HepG2 (cell line): ENCODE results near the gene MPC1. TPM values are rescaled to one million over a fixed set of nuclear protein-coding genes. Genes with fewer than 3 reads are reported as not detected.
A peak's percentile ranks its signal among the peaks of the same experiment; 100 is the strongest.

Experiments
- ADNP ChIP-seq: sonication (generic); formaldehyde crosslinking; IDR thresholded peaks from 2 replicates; pipeline ENCODE4 v1.4.0; 2020; ENCODE audit warnings: missing genetic modification reagents
- BORCS8-MEF2B ChIP-seq: sonication (generic); formaldehyde crosslinking; IDR thresholded peaks from 2 replicates; pipeline ENCODE4 v1.8.0; 2022; ENCODE audit warnings: mild to moderate bottlenecking, missing genetic modification reagents
- BRCA1 ChIP-seq: sonication (generic); formaldehyde crosslinking; IDR thresholded peaks from 2 replicates; pipeline ENCODE4 v1.4.0; 2020; ENCODE audit warnings: missing genetic modification reagents
- CCDC6 ChIP-seq: sonication (generic); formaldehyde crosslinking; IDR thresholded peaks from 2 replicates; pipeline ENCODE4 v1.8.1; 2022; ENCODE audit warnings: mild to moderate bottlenecking, missing genetic modification reagents, moderate library complexity
- CHD2 ChIP-seq: IDR thresholded peaks from 2 replicates; pipeline ENCODE4 v1.6.1; 2011; ENCODE audit warnings: low read depth, low read length, improper control_type of control experiment
- FOXK2 ChIP-seq: fragments of 450-650 bp; IDR thresholded peaks from 2 replicates; pipeline ENCODE4 v1.6.1; 2016
- KAT7 ChIP-seq: IDR thresholded peaks from 2 replicates; pipeline ENCODE4 v1.6.1; 2018; ENCODE audit warnings: borderline replicate concordance, missing compliant biosample characterization
- KLF15 ChIP-seq: sonication (generic); formaldehyde crosslinking; IDR thresholded peaks from 2 replicates; pipeline ENCODE4 v1.8.1; 2023; ENCODE audit warnings: borderline replicate concordance, mild to moderate bottlenecking, inconsistent platforms, missing genetic modification reagents, mixed read lengths
- MBNL3 ChIP-seq: fragments of 250-450 bp; sonication (Bioruptor Pico); conservative IDR thresholded peaks from 2 replicates; pipeline ENCODE4 v1.8.0; 2022; ENCODE audit warnings: mild to moderate bottlenecking, inconsistent platforms
- PITX1 ChIP-seq: sonication (generic); formaldehyde crosslinking; IDR thresholded peaks from 2 replicates; pipeline ENCODE4 v1.5.1; 2020; ENCODE audit warnings: mild to moderate bottlenecking, missing genetic modification reagents
- SALL2 ChIP-seq: sonication (generic); formaldehyde crosslinking; IDR thresholded peaks from 2 replicates; pipeline ENCODE4 v1.8.1; 2023; ENCODE audit warnings: mild to moderate bottlenecking, missing genetic modification reagents, inconsistent platforms
- STAG1 ChIP-seq: sonication (generic); formaldehyde crosslinking; IDR thresholded peaks from 2 replicates; pipeline ENCODE4 v1.4.0; 2020; ENCODE audit warnings: missing genetic modification reagents
- YEATS4 ChIP-seq: sonication (generic); formaldehyde crosslinking; IDR thresholded peaks from 2 replicates; pipeline ENCODE4 v1.4.0; 2020; ENCODE audit warnings: missing genetic modification reagents, borderline replicate concordance
- ZNF333 ChIP-seq: sonication (generic); formaldehyde crosslinking; IDR thresholded peaks from 2 replicates; pipeline ENCODE4 v1.4.0; 2020; ENCODE audit warnings: mild to moderate bottlenecking, missing genetic modification reagents, borderline replicate concordance
- ZNF414 ChIP-seq: sonication (generic); formaldehyde crosslinking; IDR thresholded peaks from 2 replicates; pipeline ENCODE4 v1.5.0; 2020; ENCODE audit warnings: missing genetic modification reagents
- ZNF430 ChIP-seq: sonication (generic); formaldehyde crosslinking; IDR thresholded peaks from 2 replicates; pipeline ENCODE4 v1.9.0; 2021; ENCODE audit warnings: mild to moderate bottlenecking, missing genetic modification reagents
- ZNF574 ChIP-seq: sonication (generic); formaldehyde crosslinking; IDR thresholded peaks from 2 replicates; pipeline ENCODE4 v1.4.0; 2020; ENCODE audit warnings: missing genetic modification reagents
- ZNF670 ChIP-seq: sonication (generic); formaldehyde crosslinking; IDR thresholded peaks from 2 replicates; pipeline ENCODE4 v1.8.0; 2022; ENCODE audit warnings: mild to moderate bottlenecking, missing genetic modification reagents, borderline replicate concordance
- ZNF749 ChIP-seq: sonication (generic); formaldehyde crosslinking; IDR thresholded peaks from 2 replicates; pipeline ENCODE4 v1.8.0; 2022; ENCODE audit warnings: mild to moderate bottlenecking, missing genetic modification reagents, moderate library complexity, borderline replicate concordance
- ZNF816 ChIP-seq: sonication (generic); formaldehyde crosslinking; IDR thresholded peaks from 2 replicates; pipeline ENCODE4 v1.8.0; 2022; ENCODE audit warnings: missing genetic modification reagents, mild to moderate bottlenecking, borderline replicate concordance
- polyA plus RNA-seq, 8 experiments: library from polyadenylated mRNA; depleted of rRNA in 3 of 8; stranded (reverse) in 7 of 8; unstranded in 1 of 8; fragments of >200 nt; fragmentation: Illumina TruSeq in 4 of 8; extraction: Trizol in 4 of 8; gene quantifications; 2 replicates each; pipeline versions ENCODE4 v1.2.1 to v1.2.3, GENCODE V29; 2011 to 2016; ENCODE audit warnings: low read depth in 4 of 8, missing spikeins in 1 of 8, mixed read lengths in 1 of 8; ENCODE audit not compliant: insufficient read depth in 1 of 8
- total RNA-seq, 5 experiments: library from RNA; depleted of rRNA; stranded (reverse); fragments of >200 nt; fragmentation: Illumina TruSeq; extraction: Trizol; gene quantifications; 2 replicates each; pipeline ENCODE4 v1.2.3, GENCODE V29; 2016; ENCODE audit warnings: low read depth in 1 of 5
- TF ChIP-seq, protein P1 (sequence below): sonication (generic); formaldehyde crosslinking; IDR thresholded peaks from 2 replicates; pipeline ENCODE4 v1.5.1; 2020; ENCODE audit warnings: missing genetic modification reagents, mild to moderate bottlenecking, borderline replicate concordance
- TF ChIP-seq, protein P2 (sequence below): IDR thresholded peaks from 2 replicates; pipeline ENCODE4 v1.6.1; 2016; ENCODE audit warnings: mild to moderate bottlenecking

MPC1 gene
- total and polyA plus RNA-seq, 2 of the 13 experiments (the other 11 are each of a cell fraction or from before 2014, with no cell fraction given): 189 to 214 TPM

DNA sequence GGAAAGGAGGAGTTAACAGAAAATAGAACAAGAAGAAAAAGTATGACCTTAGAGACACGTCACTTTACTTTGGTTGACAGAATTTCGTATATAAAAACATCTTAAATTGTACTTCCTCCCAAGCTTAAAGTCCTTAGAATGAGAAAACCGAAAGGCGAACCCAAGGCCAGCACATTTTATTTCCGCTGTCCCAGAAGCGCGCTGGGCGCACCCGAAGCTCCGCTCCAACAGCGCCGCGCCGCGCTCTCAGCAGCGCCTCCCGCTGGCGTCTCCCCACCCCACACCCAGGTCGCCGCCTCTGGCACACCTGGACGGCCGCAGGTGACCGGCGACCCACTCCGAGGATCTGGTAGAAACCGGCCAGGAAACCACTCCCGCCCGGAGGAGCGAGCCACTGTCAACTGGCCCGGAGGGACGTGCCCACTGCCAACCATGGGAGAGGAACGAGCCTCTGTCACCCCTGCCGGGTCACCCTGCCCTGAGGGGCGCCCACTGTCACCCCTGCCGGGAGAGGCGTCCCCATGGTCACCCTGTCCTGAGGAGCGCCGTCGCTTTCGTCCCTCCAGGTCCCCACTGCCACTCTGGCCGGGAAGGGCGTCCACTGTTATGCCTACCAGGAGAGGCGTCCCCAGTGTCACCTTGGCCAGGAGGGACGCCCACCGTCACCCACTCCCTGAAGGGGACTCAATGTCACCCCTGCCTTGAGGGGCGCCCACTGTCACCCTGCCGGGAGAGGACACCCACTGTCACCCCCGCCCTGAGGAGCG is 824 bp downstream of the MPC1 start (continued):
- TF ChIP-seq ADNP (CRISPR knock-in tag) (peak; percentile 79), ZNF749 (CRISPR knock-in tag) (peak; percentile 50; the same call in 1 of the 2 replicates), ZNF333 (CRISPR knock-in tag) (no peak), MBNL3 (CRISPR knock-in tag) (no peak), ZNF816 (CRISPR knock-in tag) (peak; percentile 63; the same call in 1 of the 2 replicates), BORCS8-MEF2B (CRISPR knock-in tag) (no peak), KAT7 (peak; percentile 97), YEATS4 (peak; percentile 67), PITX1 (CRISPR knock-in tag) (peak; percentile 51; the same call in 1 of the 2 replicates), FOXK2 (no peak), SALL2 (CRISPR knock-in tag) (no peak), STAG1 (peak; percentile 87), ZNF670 (CRISPR knock-in tag) (peak; percentile 88; the same call in 1 of the 2 replicates), BRCA1 (CRISPR knock-in tag) (peak; percentile 56; the same call in 1 of the 2 replicates), ZNF574 (CRISPR knock-in tag) (peak; percentile 65; the same call in 1 of the 2 replicates), ZNF430 (CRISPR knock-in tag) (no peak; the same call in 1 of the 2 replicates), CCDC6 (CRISPR knock-in tag) (peak; percentile 32; the same call in 1 of the 2 replicates), KLF15 (CRISPR knock-in tag) (no peak), ZNF414 (CRISPR knock-in tag) (peak; percentile 85; the same call in 1 of the 2 replicates), CHD2 (peak; percentile 30; the same call in 1 of the 2 replicates)
- TF ChIP-seq, protein P1, sequence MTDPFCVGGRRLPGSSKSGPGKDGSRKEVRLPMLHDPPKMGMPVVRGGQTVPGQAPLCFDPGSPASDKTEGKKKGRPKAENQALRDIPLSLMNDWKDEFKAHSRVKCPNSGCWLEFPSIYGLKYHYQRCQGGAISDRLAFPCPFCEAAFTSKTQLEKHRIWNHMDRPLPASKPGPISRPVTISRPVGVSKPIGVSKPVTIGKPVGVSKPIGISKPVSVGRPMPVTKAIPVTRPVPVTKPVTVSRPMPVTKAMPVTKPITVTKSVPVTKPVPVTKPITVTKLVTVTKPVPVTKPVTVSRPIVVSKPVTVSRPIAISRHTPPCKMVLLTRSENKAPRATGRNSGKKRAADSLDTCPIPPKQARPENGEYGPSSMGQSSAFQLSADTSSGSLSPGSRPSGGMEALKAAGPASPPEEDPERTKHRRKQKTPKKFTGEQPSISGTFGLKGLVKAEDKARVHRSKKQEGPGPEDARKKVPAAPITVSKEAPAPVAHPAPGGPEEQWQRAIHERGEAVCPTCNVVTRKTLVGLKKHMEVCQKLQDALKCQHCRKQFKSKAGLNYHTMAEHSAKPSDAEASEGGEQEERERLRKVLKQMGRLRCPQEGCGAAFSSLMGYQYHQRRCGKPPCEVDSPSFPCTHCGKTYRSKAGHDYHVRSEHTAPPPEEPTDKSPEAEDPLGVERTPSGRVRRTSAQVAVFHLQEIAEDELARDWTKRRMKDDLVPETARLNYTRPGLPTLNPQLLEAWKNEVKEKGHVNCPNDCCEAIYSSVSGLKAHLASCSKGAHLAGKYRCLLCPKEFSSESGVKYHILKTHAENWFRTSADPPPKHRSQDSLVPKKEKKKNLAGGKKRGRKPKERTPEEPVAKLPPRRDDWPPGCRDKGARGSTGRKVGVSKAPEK (CRISPR knock-in tag): peak; percentile 87
- TF ChIP-seq, protein P2, sequence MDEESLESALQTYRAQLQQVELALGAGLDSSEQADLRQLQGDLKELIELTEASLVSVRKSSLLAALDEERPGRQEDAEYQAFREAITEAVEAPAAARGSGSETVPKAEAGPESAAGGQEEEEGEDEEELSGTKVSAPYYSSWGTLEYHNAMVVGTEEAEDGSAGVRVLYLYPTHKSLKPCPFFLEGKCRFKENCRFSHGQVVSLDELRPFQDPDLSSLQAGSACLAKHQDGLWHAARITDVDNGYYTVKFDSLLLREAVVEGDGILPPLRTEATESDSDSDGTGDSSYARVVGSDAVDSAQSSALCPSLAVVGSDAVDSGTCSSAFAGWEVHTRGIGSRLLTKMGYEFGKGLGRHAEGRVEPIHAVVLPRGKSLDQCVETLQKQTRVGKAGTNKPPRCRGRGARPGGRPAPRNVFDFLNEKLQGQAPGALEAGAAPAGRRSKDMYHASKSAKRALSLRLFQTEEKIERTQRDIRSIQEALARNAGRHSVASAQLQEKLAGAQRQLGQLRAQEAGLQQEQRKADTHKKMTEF (CRISPR knock-in tag): peak; percentile 93
